SKM-1 (cell line): Measurements from ENCODE around the gene COL15A1.
A peak's percentile ranks its signal among the peaks of the same experiment; 100 is the strongest.

Experiments used
- DNase-seq: peaks from one replicate; lab custom pipeline; 2025; ENCODE audit not compliant: unreplicated experiment; lab: John Stamatoyannopoulos, UW

Gene COL15A1

GRCh38 chr9:98944057-98944733 is 488 bp downstream of the COL15A1 start:
- no peak for DNase-seq

- DNase-seq: no peak
These were observed 997 bp downstream of the COL15A1 start for GRCh38 chr9:98944734-98945074.

- DNase-seq: no peak
These were observed 5.9 kb downstream of the COL15A1 start for GRCh38 chr9:98949565-98949964.

GRCh38 chr9:98950262-98950661 is 6.6 kb downstream of the COL15A1 start:
- DNase-seq: no peak

GRCh38 chr9:98951967-98952366 is 8.3 kb downstream of the COL15A1 start:
- DNase-seq: no peak

- DNase-seq: no peak
These were observed 10.0 kb downstream of the COL15A1 start for GRCh38 chr9:98953581-98954243.

- DNase-seq: no peak
These were observed 10.5 kb downstream of the COL15A1 start for GRCh38 chr9:98954244-98954610.

- DNase-seq: no peak
These were observed 11.6 kb downstream of the COL15A1 start for GRCh38 chr9:98955259-98955658.

GRCh38 chr9:98957826-98958225 is 14.1 kb downstream of the COL15A1 start:
- DNase-seq: no peak

- DNase-seq: no peak
These were observed 14.7 kb downstream of the COL15A1 start for GRCh38 chr9:98958271-98958984.

- DNase-seq: peak; percentile 5
These were observed 16.7 kb downstream of the COL15A1 start for GRCh38 chr9:98960409-98960808.

- DNase-seq: no peak
These were observed 17.9 kb downstream of the COL15A1 start for GRCh38 chr9:98961513-98962180.

- no peak for DNase-seq
These were observed 18.5 kb downstream of the COL15A1 start for GRCh38 chr9:98962181-98962560.

- no peak for DNase-seq
These were observed 19.2 kb downstream of the COL15A1 start for GRCh38 chr9:98962861-98963260.

GRCh38 chr9:98964201-98964600 is 20.5 kb downstream of the COL15A1 start:
- no peak for DNase-seq

GRCh38 chr9:98964911-98965336 is 21.2 kb downstream of the COL15A1 start:
- DNase-seq: no peak

GRCh38 chr9:98966676-98967075 is 23.0 kb downstream of the COL15A1 start:
- DNase-seq: no peak

- DNase-seq: no peak
These were observed 23.6 kb downstream of the COL15A1 start for GRCh38 chr9:98967257-98967656.

GRCh38 chr9:98967680-98968079 is 24.0 kb downstream of the COL15A1 start:
- DNase-seq: no peak

- no peak for DNase-seq
These were observed 25.1 kb downstream of the COL15A1 start for GRCh38 chr9:98968601-98969337.

GRCh38 chr9:98970532-98971041 is 26.9 kb downstream of the COL15A1 start:
- no peak for DNase-seq
